ENCODE data around the gene HABP4. TPM values are rescaled to one million over a fixed set of nuclear protein-coding genes. Genes with fewer than 3 reads are reported as not detected.
A peak's percentile ranks its signal among the peaks of the same experiment; 100 is the strongest.

HABP4 gene
- total and polyA plus RNA-seq, 2 donors from 2014 or later, result 20.9 to 37.5 TPM

DNA sequence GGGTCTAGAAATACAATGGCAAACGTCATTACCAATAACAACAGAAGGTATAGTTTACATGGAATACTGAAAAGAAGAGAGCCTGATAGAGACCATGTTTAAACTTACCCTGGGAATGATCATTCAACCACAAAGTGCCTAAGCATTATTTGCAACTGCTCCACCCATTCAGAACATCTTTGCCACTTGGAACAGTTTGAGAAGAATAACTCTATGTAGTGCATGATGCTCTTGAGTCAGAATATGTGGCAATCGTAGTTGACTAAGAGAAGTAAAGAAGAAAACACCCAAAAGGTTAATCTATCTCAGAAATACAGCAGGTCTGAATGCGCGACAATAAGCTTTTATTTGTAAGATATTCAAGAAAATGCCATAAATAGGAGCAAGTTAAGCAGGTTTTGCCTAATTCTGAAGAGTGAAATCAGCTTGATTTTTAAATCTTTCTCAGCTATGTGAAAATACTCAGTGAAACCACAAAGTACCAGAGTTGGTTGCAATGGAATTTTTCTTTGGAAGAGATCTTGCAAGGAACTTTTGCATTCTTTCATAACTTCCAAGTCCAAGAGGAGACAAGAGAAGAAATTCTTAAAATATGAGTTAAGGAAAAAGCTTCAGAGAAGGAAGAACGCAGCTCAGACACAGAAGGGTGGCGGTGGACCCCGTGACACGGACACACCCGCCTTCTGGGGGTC is 64.3 kb downstream of the HABP4 start:
- Histone ChIP-seq H3K4me1 (ENCODE audit: control insufficient read depth in 2 of 3, insufficient read depth in 2 of 3, low read depth in 1 of 3, low read length in 3 of 3) (no peaks in the 10 kb centered on the region), H3K27me3 (ENCODE audit: control insufficient read depth, insufficient read depth, low read length) (no peaks in the 10 kb centered on the region), H3K9me3 (ENCODE audit: control insufficient read depth in 2 of 3, insufficient read depth in 1 of 3, low read length in 3 of 3) (no peaks in the 10 kb centered on the region), H3K9ac (ENCODE audit: low read length in 3 of 3) (no peak overlapping the region), H3K4me3 (ENCODE audit: low read length in 3 of 3) (no peak overlapping the region), H3K36me3 (ENCODE audit: control insufficient read depth in 2 of 3, insufficient read depth in 3 of 3, low read length in 3 of 3) (no peaks in the 10 kb centered on the region), H3K27ac (ENCODE audit: low read depth in 2 of 2, low read length in 2 of 2) (no peak overlapping the region)
- DNase-seq (no peak), FAIRE-seq (no peak)
- intact Hi-C loops (cut with DNase I), result no loop called here
- TF ChIP-seq, protein P1, sequence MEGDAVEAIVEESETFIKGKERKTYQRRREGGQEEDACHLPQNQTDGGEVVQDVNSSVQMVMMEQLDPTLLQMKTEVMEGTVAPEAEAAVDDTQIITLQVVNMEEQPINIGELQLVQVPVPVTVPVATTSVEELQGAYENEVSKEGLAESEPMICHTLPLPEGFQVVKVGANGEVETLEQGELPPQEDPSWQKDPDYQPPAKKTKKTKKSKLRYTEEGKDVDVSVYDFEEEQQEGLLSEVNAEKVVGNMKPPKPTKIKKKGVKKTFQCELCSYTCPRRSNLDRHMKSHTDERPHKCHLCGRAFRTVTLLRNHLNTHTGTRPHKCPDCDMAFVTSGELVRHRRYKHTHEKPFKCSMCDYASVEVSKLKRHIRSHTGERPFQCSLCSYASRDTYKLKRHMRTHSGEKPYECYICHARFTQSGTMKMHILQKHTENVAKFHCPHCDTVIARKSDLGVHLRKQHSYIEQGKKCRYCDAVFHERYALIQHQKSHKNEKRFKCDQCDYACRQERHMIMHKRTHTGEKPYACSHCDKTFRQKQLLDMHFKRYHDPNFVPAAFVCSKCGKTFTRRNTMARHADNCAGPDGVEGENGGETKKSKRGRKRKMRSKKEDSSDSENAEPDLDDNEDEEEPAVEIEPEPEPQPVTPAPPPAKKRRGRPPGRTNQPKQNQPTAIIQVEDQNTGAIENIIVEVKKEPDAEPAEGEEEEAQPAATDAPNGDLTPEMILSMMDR (IDR thresholded peaks at IDR 0.05; ENCODE audit: borderline replicate concordance, extremely low read depth, insufficient read depth), result no peak

GRCh38 chr9:96514800-96515158 is 64.8 kb downstream of the HABP4 start:
- no peaks in the 10 kb centered on the region for H3K9me3 ChIP-seq (ENCODE audit: control insufficient read depth in 2 of 3, insufficient read depth in 1 of 3, low read length in 3 of 3)
- DNase-seq (no peak), FAIRE-seq (no peak)
- no peak overlapping the region for H3K4me3 ChIP-seq (ENCODE audit: low read length in 3 of 3)
- no peak overlapping the region for H3K27ac ChIP-seq (ENCODE audit: low read depth in 2 of 2, low read length in 2 of 2)
- H3K9ac ChIP-seq (ENCODE audit: low read length in 3 of 3), result no peak overlapping the region
- H3K4me1 ChIP-seq (ENCODE audit: control insufficient read depth in 2 of 3, insufficient read depth in 2 of 3, low read depth in 1 of 3, low read length in 3 of 3), result no peaks in the 10 kb centered on the region
- TF ChIP-seq, protein P1 (IDR thresholded peaks at IDR 0.05; ENCODE audit: borderline replicate concordance, extremely low read depth, insufficient read depth), result no peak
- no peaks in the 10 kb centered on the region for H3K36me3 ChIP-seq (ENCODE audit: control insufficient read depth in 2 of 3, insufficient read depth in 3 of 3, low read length in 3 of 3)
- H3K27me3 ChIP-seq (ENCODE audit: control insufficient read depth, insufficient read depth, low read length), result no peaks in the 10 kb centered on the region
- intact Hi-C loops (cut with DNase I), result no loop called here

DNA sequence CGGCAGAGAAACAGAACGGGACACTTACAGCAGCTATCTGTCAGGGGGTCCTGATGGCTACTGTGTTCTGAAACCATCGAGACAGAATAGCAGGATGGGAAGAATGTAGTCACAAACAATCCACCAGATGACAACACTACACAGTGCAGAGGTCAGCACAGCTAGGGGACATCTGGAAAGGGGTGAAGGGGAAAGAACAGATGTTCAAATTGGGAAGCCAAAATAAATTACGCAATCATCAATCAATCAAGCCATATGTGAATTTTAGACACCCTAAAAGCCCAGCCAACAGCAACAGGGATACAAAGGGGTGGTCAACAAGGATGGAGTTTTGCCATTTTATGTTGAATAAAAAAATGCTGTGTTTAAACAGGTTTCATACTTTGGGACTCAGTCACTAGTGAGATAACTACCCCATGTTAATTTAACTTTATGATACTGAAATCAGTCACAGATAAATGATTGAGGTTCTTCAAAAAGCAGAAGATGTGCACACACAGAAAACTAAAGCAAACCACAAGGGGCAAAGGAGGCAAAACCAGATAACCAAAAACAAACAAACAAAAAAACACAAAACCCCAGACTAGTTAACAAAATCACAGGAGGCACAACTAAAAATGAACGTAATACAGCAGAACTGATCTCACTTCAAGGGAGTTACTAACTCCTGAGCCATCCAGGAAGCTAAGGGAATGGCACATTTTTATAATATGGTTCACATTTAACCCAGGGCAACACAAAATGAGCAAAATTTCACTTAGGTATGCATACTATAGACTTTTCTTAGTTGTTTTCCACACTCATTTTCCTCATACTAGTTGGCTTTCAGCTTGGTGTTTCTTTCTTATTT is 65.9 kb downstream of the HABP4 start:
- Histone ChIP-seq H3K36me3 (ENCODE audit: control insufficient read depth in 2 of 3, insufficient read depth in 3 of 3, low read length in 3 of 3) (no peaks in the 10 kb centered on the region), H3K27ac (ENCODE audit: low read depth in 2 of 2, low read length in 2 of 2) (no peak overlapping the region), H3K4me3 (ENCODE audit: low read length in 3 of 3) (no peak overlapping the region), H3K4me1 (ENCODE audit: control insufficient read depth in 2 of 3, insufficient read depth in 2 of 3, low read depth in 1 of 3, low read length in 3 of 3) (no peaks in the 10 kb centered on the region), H3K9me3 (ENCODE audit: control insufficient read depth in 2 of 3, insufficient read depth in 1 of 3, low read length in 3 of 3) (no peaks in the 10 kb centered on the region), H3K9ac (ENCODE audit: low read length in 3 of 3) (no peak overlapping the region), H3K27me3 (ENCODE audit: control insufficient read depth, insufficient read depth, low read length) (no peaks in the 10 kb centered on the region)
- intact Hi-C loops (cut with DNase I), result no loop called here
- TF ChIP-seq, protein P1 (IDR thresholded peaks at IDR 0.05; ENCODE audit: borderline replicate concordance, extremely low read depth, insufficient read depth), result no peak
- DNase-seq, result peak in 1 of 5 donors; percentile 12
- no peak for FAIRE-seq

All from kidney (tissue), 14 donors.